Lower lobe of right lung (tissue), 2 donors: ENCODE measurements around the gene PXN. TPM values are rescaled to one million over a fixed set of nuclear protein-coding genes. Genes with fewer than 3 reads are reported as not detected.
"Not testable (repeated sequence)": the region's sequence is repeated elsewhere in the genome, so short reads cannot be mapped to it uniquely, and the experiment has no call there.

Experiments used
- ATAC-seq, 2 donors: fragments of 200-7000 bp; cut with Tn5 transposase; one replicate each; pipeline ENCODE4 v1.9.1; 2020 to 2022; ENCODE audit warnings: mild to moderate bottlenecking in 2 of 2, moderate library complexity in 2 of 2
- DNase-seq: peaks from one replicate; pipeline ENCODE4 v3.0.0-alpha.2; 2020
- H3K27ac ChIP-seq: fragments of 200-600 bp; one replicate; pipeline ENCODE4 v1.8.0; 2022
- H3K27me3 ChIP-seq: fragments of 200-600 bp; one replicate; pipeline ENCODE4 v1.8.0; 2022; ENCODE audit warnings: low read depth
- H3K36me3 ChIP-seq: fragments of 200-600 bp; one replicate; pipeline ENCODE4 v1.8.0; 2022; ENCODE audit warnings: mild to moderate bottlenecking
- H3K4me1 ChIP-seq: fragments of 200-600 bp; one replicate; pipeline ENCODE4 v1.8.0; 2022
- H3K4me3 ChIP-seq: fragments of 200-600 bp; one replicate; pipeline ENCODE4 v1.8.0; 2022; ENCODE audit warnings: mild to moderate bottlenecking
- H3K9me3 ChIP-seq: fragments of 200-600 bp; one replicate; pipeline ENCODE4 v1.8.0; 2022
- CTCF ChIP-seq: fragments of 200-600 bp; IDR thresholded peaks from one replicate; pipeline ENCODE4 v1.8.0; 2022; ENCODE audit warnings: antibody characterized with exemption, mild to moderate bottlenecking
- intact Hi-C: fragments of 100-400 bp; cut with DNase I; formaldehyde crosslinking; loops from one replicate; pipeline ENCODE4 v1.11.0; 2022
- total RNA-seq: library from RNA; stranded (reverse); fragmentation: NEBNext Ultra II Directional; extraction: Animal tissue kit (Norgen Biotek cat#: 25700); gene quantifications from one replicate; pipeline ENCODE4 v1.2.1, GENCODE V29; 2021
- donor health status: DM: no; HTN: yes; CAD: no; lungs with severe emphysema.

PXN gene
- total RNA-seq, 1 donor from 2014 or later, result 105 TPM

DNA sequence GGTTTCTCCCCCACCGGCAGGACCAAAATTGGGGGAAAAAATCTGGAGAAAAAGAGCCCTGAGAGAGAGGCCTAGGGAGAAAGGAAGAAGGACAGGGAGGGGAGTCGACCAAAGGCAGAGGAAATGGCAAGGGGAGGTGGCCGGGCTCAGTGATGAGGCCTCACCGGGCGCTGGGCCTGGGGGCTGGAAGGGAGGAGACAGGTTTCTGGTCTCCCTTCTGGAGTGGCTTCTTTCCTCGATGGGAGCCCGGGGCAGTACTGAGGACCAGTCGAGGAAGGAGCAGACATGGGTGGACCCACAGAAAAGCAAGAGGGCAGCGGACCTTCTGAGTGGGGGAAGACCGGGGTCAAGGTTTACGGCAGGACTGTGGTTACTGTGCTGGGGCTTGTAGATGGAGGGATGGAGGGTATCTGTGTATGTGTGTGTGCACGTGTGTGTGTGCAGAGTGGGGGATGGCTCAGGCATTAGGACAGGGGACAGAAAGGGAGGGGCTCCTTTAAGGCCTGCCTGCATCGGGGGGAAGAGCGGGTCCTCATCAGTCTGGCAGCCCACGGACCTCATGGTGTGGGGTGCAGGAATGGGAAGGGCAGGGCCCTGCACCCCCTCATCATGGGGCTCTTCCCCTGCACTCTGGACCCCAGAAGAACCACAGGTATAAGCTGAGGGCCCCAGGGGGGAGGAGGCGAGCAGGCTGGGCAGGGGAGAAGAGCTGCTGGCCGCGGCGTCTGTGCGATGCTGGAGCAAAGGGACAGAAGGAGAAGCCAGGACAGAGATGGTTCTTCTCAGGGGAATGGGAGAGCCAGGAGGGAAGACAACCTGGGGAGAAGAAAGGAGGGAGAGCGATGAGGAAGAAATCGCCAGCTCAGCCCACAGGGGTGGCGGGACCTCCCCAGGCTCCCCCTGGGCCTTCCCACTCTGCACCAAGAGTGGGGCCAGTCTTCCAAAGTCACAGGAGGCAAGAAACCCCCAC lies 49.5 kb downstream of the PXN start:
- DNase-seq (no peak), ATAC-seq (no peak)
- Histone ChIP-seq H3K9me3 (no peaks in the 10 kb centered on the region), H3K4me3 (no peak overlapping the region), H3K27ac (no peak overlapping the region), H3K4me1 (no peaks in the 10 kb centered on the region), H3K27me3 (no peaks in the 10 kb centered on the region), H3K36me3 (peaks cover 99% of the 10 kb centered on the region)
- no peak for TF ChIP-seq CTCF
- intact Hi-C loops, result no loop called here

- Histone ChIP-seq H3K27ac (no peak overlapping the region), H3K27me3 (no peaks in the 10 kb centered on the region), H3K36me3 (peaks cover 99% of the 10 kb centered on the region), H3K4me1 (no peaks in the 10 kb centered on the region), H3K4me3 (no peak overlapping the region), H3K9me3 (no peaks in the 10 kb centered on the region)
- ATAC-seq (no peak), DNase-seq (no peak)
- intact Hi-C loops, result no loop called here
- TF ChIP-seq CTCF, result no peak
Measured at GRCh38 chr12:120215357-120215735, 50.2 kb downstream of the PXN start.

GRCh38 chr12:120214626-120215356 lies 50.7 kb downstream of the PXN start:
- Histone ChIP-seq H3K36me3 (peaks cover 99% of the 10 kb centered on the region), H3K9me3 (no peaks in the 10 kb centered on the region), H3K27ac (no peak overlapping the region), H3K4me3 (no peak overlapping the region), H3K4me1 (no peaks in the 10 kb centered on the region), H3K27me3 (no peaks in the 10 kb centered on the region)
- ATAC-seq (no peak), DNase-seq (no peak)
- intact Hi-C loops, result no loop called here
- TF ChIP-seq CTCF, result no peak

GRCh38 chr12:120213758-120214157 lies 51.8 kb downstream of the PXN start:
- Histone ChIP-seq H3K36me3 (peaks cover 90% of the 10 kb centered on the region), H3K27ac (no peak overlapping the region), H3K4me1 (no peaks in the 10 kb centered on the region), H3K4me3 (no peak overlapping the region), H3K27me3 (no peaks in the 10 kb centered on the region), H3K9me3 (no peaks in the 10 kb centered on the region)
- DNase-seq, result no peak
- no peak for ATAC-seq
- intact Hi-C loops, result no loop called here
- TF ChIP-seq CTCF, result no peak

DNA sequence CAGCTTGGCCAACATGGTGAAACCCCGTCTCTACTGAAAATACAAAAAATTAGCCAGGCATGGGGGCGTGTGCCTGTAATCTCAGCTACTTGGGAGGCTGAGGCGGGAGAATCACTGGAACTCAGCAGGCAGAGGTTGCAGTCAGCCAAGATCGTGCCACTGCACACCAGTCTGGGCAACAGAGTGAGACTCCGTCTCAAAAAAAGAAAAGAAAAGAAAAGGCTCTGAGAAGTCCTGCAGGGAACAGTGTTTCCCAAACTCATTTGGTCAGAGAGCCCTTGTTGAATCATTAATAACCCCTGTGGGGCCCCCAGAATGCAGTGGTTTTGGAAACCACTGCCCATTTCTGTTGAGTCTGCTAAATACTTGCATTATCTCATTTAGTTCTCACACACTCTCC lies 52.3 kb downstream of the PXN start:
- H3K4me1 ChIP-seq, H3K9me3 ChIP-seq, ATAC-seq, DNase-seq, intact Hi-C loops, H3K27me3 ChIP-seq, H3K27ac ChIP-seq, H3K4me3 ChIP-seq: not testable (repeated sequence)
- H3K36me3 ChIP-seq, result peaks cover 85% of the 10 kb centered on the region

DNA sequence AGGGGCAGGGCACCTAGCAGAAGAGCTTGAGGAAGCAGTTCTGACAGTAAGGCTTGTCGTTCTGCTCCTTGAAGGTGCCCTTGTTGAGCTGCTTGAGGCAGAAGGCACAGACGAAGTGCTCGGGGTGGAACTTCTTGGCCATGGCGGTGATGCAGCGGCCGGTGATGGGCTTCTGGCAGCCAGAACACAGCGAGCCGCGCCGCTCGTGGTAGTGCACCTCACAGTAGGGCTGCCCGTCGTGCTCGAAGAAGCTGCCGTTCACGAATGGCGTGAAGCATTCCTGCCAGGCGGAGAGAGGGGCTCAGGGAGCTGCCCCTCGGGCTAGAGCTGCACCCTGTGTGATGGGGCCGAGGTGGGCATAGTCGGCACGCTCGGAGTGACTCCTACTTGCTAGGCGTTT lies 53.2 kb downstream of the PXN start:
- Histone ChIP-seq H3K4me1 (no peaks in the 10 kb centered on the region), H3K27me3 (no peaks in the 10 kb centered on the region), H3K27ac (no peak overlapping the region), H3K36me3 (peaks cover 83% of the 10 kb centered on the region), H3K9me3 (no peaks in the 10 kb centered on the region), H3K4me3 (no peak overlapping the region)
- TF ChIP-seq CTCF, result no peak
- intact Hi-C loops, result no loop called here
- ATAC-seq, result no peak
- no peak for DNase-seq
